ENCODE data around the gene BICDL1. TPM values are rescaled to one million over a fixed set of nuclear protein-coding genes. Genes with fewer than 3 reads are reported as not detected.

Gene BICDL1
- total and polyA plus RNA-seq, 2 of the 4 experiments (the other 2 are of a cell fraction) = not detected

- Histone ChIP-seq H2AK9ac (replicated peaks; ENCODE audit: low read depth, low read length, poor library complexity) (no peak overlapping the region), H2AFZ (replicated peaks; ENCODE audit: low read length, poor library complexity) (no peak overlapping the region), H3K36me3 (ENCODE audit: control insufficient read depth, insufficient read depth, low read length) (no peaks in the 10 kb centered on the region), H3K23ac (ENCODE audit: low read depth, low read length) (no peak overlapping the region), H3K18ac (ENCODE audit: low read depth, low read length) (no peak overlapping the region), H3K4me2 (ENCODE audit: low read depth, low read length) (no peak overlapping the region), H3K14ac (replicated peaks; ENCODE audit: low read depth, low read length) (no peak overlapping the region), H3K27me3 (ENCODE audit: control insufficient read depth, insufficient read depth, low read length) (peaks cover 4% of the 10 kb centered on the region; the same call in 1 of the 2 replicates), H4K91ac (ENCODE audit: insufficient read depth, low read depth, low read length) (no peak overlapping the region), H3K4ac (ENCODE audit: low read depth, low read length) (no peak overlapping the region), H2AK5ac (ENCODE audit: low read depth, low read length) (no peak overlapping the region), H4K20me1 (ENCODE audit: insufficient read depth, low read length) (no peaks in the 10 kb centered on the region), H3K79me1 (ENCODE audit: low read depth in 1 of 2, low read length in 2 of 2) (no peaks in the 10 kb centered on the region), H4K8ac (ENCODE audit: low read depth in 2 of 2, low read length in 2 of 2) (no peak overlapping the region), H3K9me1 (ENCODE audit: insufficient read depth, low read length) (no peaks in the 10 kb centered on the region), H3K9ac (ENCODE audit: low read depth, low read length) (no peak overlapping the region), H2BK120ac (ENCODE audit: low read depth, low read length) (no peak overlapping the region), H3K27ac (ENCODE audit: insufficient read depth, low read length) (no peak overlapping the region), H4K5ac (ENCODE audit: low read depth, low read length) (no peak overlapping the region), H2BK15ac (ENCODE audit: low read depth, low read length) (no peak overlapping the region), H3K9me3 (ENCODE audit: control insufficient read depth, insufficient read depth, low read length) (no peaks in the 10 kb centered on the region), H3K4me1 (ENCODE audit: control insufficient read depth, insufficient read depth, low read length) (no peaks in the 10 kb centered on the region), H2BK5ac (ENCODE audit: low read depth, low read length, poor library complexity, severe bottlenecking) (no peak overlapping the region), H3K4me3 (ENCODE audit: insufficient read depth, low read depth, low read length) (no peak overlapping the region), H3K56ac (ENCODE audit: extremely low read depth, insufficient read depth, low read length) (no peak overlapping the region), H2BK20ac (ENCODE audit: low read depth, low read length) (no peak overlapping the region)
- no TSS peak for BruUV-seq (replicated peaks)
- DNase-seq = no peak
- CTCF ChIA-PET = no interaction called here
- no peak for ATAC-seq (ENCODE audit: low read depth)
- TF ChIP-seq FOS (IDR thresholded peaks at IDR 0.05; ENCODE audit: low read depth, low read length) (no peak), MAZ (IDR thresholded peaks at IDR 0.05; ENCODE audit: borderline replicate concordance, low read depth, low read length) (no peak), RAD21 (IDR thresholded peaks at IDR 0.05; ENCODE audit: low read length) (no peak), NFE2L2 (IDR thresholded peaks at IDR 0.05; ENCODE audit: low read depth, low read length) (no peak), SMC3 (IDR thresholded peaks at IDR 0.05; ENCODE audit: low read depth, low read length) (no peak), RFX5 (IDR thresholded peaks at IDR 0.05; ENCODE audit: low read depth, low read length) (no peak), MAFK (IDR thresholded peaks at IDR 0.05; ENCODE audit: low read depth, low read length) (no peak), CTCF (conservative IDR thresholded peaks at IDR 0.05; ENCODE audit: low read depth, low read length) (no peak), RCOR1 (IDR thresholded peaks at IDR 0.05; ENCODE audit: insufficient replicate concordance, low read length) (no peak), MXI1 (IDR thresholded peaks at IDR 0.05; ENCODE audit: borderline replicate concordance, low read depth, low read length) (no peak), POLR2A (IDR thresholded peaks at IDR 0.05; ENCODE audit: low read depth, low read length) (no peak), CHD1 (IDR thresholded peaks at IDR 0.05; ENCODE audit: low read depth, low read length) (no peak), BHLHE40 (IDR thresholded peaks at IDR 0.05; ENCODE audit: low read depth, low read length) (no peak), CEBPB (IDR thresholded peaks at IDR 0.05; ENCODE audit: low read depth, low read length) (no peak)
- TF ChIP-seq, protein P1, sequence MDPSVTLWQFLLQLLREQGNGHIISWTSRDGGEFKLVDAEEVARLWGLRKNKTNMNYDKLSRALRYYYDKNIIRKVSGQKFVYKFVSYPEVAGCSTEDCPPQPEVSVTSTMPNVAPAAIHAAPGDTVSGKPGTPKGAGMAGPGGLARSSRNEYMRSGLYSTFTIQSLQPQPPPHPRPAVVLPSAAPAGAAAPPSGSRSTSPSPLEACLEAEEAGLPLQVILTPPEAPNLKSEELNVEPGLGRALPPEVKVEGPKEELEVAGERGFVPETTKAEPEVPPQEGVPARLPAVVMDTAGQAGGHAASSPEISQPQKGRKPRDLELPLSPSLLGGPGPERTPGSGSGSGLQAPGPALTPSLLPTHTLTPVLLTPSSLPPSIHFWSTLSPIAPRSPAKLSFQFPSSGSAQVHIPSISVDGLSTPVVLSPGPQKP (IDR thresholded peaks at IDR 0.05; ENCODE audit: borderline replicate concordance, low read depth, low read length) = no peak
- TF ChIP-seq, protein P2, sequence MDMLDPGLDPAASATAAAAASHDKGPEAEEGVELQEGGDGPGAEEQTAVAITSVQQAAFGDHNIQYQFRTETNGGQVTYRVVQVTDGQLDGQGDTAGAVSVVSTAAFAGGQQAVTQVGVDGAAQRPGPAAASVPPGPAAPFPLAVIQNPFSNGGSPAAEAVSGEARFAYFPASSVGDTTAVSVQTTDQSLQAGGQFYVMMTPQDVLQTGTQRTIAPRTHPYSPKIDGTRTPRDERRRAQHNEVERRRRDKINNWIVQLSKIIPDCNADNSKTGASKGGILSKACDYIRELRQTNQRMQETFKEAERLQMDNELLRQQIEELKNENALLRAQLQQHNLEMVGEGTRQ (IDR thresholded peaks at IDR 0.05; ENCODE audit: low read depth, low read length) = no peak
- in situ Hi-C loops (cut with MboI; ENCODE audit: low sequenced_read_pairs) (no loop called here), dilution Hi-C loops (cut with HindIII; ENCODE audit: low sequenced_read_pairs, unreplicated experiment) (no loop called here), intact Hi-C loops (cut with micrococcal nuclease) (no loop called here)
- POLR2A ChIA-PET (ENCODE audit: unreplicated experiment) = no interaction called here
Observed at GRCh38 chr12:120019197-120019596, 30.2 kb downstream of the BICDL1 start.

Data from IMR-90 (cell line).